Measurements from ENCODE around the gene RTN4R.

Gene RTN4R

DNA sequence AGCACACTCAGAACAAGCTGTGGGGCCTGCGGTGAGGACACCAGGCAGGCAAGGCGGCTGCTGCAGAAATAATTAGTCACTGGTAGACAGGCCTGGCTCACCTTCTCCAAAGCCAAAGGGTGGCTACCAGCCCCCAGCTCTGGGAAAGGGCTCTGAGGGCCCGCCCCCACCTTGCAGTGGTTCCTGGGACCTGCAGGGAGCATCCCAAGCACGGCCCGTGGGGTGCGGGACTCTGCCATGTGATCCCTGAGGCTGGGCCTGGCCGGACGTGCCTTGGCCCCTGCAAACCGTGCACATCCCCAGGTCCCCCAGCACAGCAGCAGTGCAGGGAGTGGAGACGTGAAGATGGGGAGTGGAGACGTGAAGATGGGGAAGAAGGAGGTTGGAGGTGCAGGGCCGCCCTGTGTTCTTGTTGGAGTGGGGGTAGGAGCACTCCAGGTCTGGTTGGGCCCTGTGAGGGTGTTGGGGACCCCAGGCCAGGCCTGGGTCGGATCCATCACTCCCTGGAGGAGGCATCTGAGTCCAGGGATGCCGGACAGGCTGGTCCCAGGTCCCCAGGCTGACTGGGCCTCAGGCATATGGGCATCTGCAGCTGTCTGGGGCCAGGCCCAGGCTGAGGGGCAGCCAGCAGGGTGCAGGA lies 41.9 kb downstream of the RTN4R start:
- in situ Hi-C loops (cut with HindIII; ENCODE audit: low sequenced_read_pairs): no loop called here
- no peak overlapping the region for H3K4me3 ChIP-seq (ENCODE audit: low read depth, low read length)
- no peak for DNase-seq (ENCODE audit: low read depth, low spot score)
- TF ChIP-seq CTCF (IDR thresholded peaks at IDR 0.05; ENCODE audit: low read depth, low read length): no peak

- TF ChIP-seq CTCF (IDR thresholded peaks at IDR 0.05; ENCODE audit: low read depth, low read length): no peak
- DNase-seq (ENCODE audit: low read depth, low spot score): no peak
- in situ Hi-C loops (cut with HindIII; ENCODE audit: low sequenced_read_pairs): no loop called here
- no peak overlapping the region for H3K4me3 ChIP-seq (ENCODE audit: low read depth, low read length)
Observed at GRCh38 chr22:20225693-20225966, 42.5 kb downstream of the RTN4R start.

DNA sequence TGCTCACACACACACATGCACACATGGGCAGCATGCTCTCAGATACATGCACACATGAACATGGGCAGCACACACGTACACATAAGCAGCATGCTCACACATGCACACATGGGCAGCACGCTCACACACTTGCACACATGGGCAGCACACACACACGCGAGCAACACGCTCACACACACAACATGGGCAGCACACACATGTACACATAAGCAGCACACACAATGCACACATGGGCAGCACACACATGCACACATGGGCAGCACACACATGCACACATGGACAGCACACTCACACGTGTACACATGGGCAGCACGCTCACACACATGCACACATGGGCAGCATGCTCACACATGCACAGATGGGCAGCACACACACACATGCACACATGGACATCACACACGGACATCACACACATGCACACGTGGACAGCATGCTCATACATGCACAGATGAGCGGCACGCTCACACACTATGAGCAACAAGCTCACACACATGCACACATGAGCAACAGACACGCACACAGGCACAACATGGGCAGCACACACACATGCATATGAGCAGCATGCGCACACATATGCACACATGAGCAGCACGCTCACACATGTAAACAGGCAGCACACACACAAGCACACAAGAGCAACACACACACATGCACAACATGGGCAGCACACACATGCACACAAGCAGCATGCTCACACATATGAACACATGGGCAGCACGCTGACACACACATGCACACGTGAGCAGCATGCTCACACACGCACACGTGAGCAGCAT lies 43.0 kb downstream of the RTN4R start:
- no peak for DNase-seq (ENCODE audit: low read depth, low spot score)
- in situ Hi-C loops (cut with HindIII; ENCODE audit: low sequenced_read_pairs): no loop called here
- no peak overlapping the region for H3K4me3 ChIP-seq (ENCODE audit: low read depth, low read length)
- TF ChIP-seq CTCF (IDR thresholded peaks at IDR 0.05; ENCODE audit: low read depth, low read length): no peak

DNA sequence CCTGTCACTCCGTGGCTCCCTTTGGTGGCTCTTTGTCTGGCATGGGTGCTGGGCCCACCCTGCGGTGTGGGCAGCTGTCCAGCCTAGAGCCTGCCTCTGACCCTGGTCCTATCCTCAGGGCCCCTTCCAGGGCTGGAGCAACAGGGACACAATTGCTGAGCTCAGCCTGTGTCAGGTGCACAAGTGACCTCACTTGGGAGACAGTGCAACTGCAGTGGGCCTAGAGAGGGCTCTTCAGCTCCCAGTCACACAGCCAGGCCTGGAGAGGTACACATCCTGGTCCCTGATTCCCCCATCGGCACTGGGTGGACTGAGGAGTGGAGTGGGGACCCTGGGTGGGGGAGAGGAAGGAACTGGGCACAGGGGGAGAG lies 43.9 kb downstream of the RTN4R start:
- in situ Hi-C loops (cut with HindIII; ENCODE audit: low sequenced_read_pairs): no loop called here
- H3K4me3 ChIP-seq (ENCODE audit: low read depth, low read length): no peak overlapping the region
- DNase-seq (ENCODE audit: low read depth, low spot score): no peak
- TF ChIP-seq CTCF (IDR thresholded peaks at IDR 0.05; ENCODE audit: low read depth, low read length): no peak

- TF ChIP-seq CTCF (IDR thresholded peaks at IDR 0.05; ENCODE audit: low read depth, low read length): no peak
- in situ Hi-C loops (cut with HindIII; ENCODE audit: low sequenced_read_pairs): no loop called here
- no peak overlapping the region for H3K4me3 ChIP-seq (ENCODE audit: low read depth, low read length)
- DNase-seq (ENCODE audit: low read depth, low spot score): no peak
Observed at GRCh38 chr22:20223421-20224255, 44.5 kb downstream of the RTN4R start.

DNA sequence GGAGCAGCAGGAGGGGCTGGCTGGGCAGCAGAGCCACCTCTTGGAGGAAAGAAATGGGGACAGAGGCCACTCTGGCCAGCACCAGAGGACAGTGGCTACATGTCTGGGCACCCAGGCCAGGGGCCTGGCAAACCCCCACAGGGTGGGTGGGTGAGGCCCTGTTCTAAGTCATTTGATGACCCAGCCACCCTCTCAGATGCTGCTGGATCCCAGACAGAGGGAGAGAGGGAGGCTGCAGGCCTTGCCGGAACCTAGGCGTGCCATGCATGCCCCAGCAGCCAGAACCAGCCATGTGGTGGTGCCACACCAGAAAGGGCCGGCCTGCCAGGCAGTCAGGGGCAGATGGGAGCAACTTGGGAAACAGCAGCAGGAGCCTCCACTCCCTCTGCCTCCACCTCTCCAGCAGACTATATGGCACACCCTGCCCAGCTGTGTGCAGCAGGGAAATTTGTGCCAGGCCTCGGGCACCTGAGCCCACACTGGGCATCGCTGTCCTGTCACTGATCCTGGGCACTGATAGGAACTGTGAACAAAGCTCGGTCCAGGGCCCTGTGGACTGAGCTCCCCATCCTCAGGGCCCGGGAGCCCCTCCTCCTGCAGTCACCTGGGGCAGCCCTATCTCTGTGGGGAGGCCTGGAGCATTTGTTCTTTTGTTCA lies 45.2 kb downstream of the RTN4R start:
- no peak for DNase-seq (ENCODE audit: low read depth, low spot score)
- H3K4me3 ChIP-seq (ENCODE audit: low read depth, low read length): no peak overlapping the region
- TF ChIP-seq CTCF (IDR thresholded peaks at IDR 0.05; ENCODE audit: low read depth, low read length): no peak
- in situ Hi-C loops (cut with HindIII; ENCODE audit: low sequenced_read_pairs): no loop called here
